ENCODE results near the gene FSD1L.

FSD1L gene

GRCh38 chr9:105447814-105448812 lies at the start of gene FSD1L:
Gene FSD1L, plus strand, starts transcription at chr9:105448034. Its CDS starts 187 bp downstream, at chr9:105448221.
- DNase-seq (ENCODE audit: low read depth), result peak; percentile 95

- no peak for DNase-seq (ENCODE audit: low read depth)
Measured at GRCh38 chr9:105399117-105399516, 48.7 kb upstream of the FSD1L start.

- peak; percentile 47 for DNase-seq (ENCODE audit: low read depth)
Measured at GRCh38 chr9:105401651-105402050, 46.2 kb upstream of the FSD1L start.

- DNase-seq (ENCODE audit: low read depth), result no peak
Measured at GRCh38 chr9:105403552-105404248, 44.1 kb upstream of the FSD1L start.

- DNase-seq (ENCODE audit: low read depth), result peak; percentile 42
Measured at GRCh38 chr9:105405514-105406131, 42.2 kb upstream of the FSD1L start.

- no peak for DNase-seq (ENCODE audit: low read depth)
Measured at GRCh38 chr9:105406369-105406768, 41.5 kb upstream of the FSD1L start.

GRCh38 chr9:105413525-105413924 lies 34.3 kb upstream of the FSD1L start:
- peak; percentile 63 for DNase-seq (ENCODE audit: low read depth)

- peak; percentile 61 for DNase-seq (ENCODE audit: low read depth)
Measured at GRCh38 chr9:105414947-105415661, 32.7 kb upstream of the FSD1L start.

GRCh38 chr9:105415662-105415980 lies 32.2 kb upstream of the FSD1L start:
- no peak for DNase-seq (ENCODE audit: low read depth)

GRCh38 chr9:105416840-105417239 lies 31.0 kb upstream of the FSD1L start:
- no peak for DNase-seq (ENCODE audit: low read depth)

GRCh38 chr9:105418588-105419500 lies 29.0 kb upstream of the FSD1L start:
- DNase-seq (ENCODE audit: low read depth), result no peak

- DNase-seq (ENCODE audit: low read depth), result no peak
Measured at GRCh38 chr9:105419816-105420597, 27.8 kb upstream of the FSD1L start.

GRCh38 chr9:105421154-105421553 lies 26.7 kb upstream of the FSD1L start:
- no peak for DNase-seq (ENCODE audit: low read depth)

GRCh38 chr9:105421864-105422263 lies 26.0 kb upstream of the FSD1L start:
- DNase-seq (ENCODE audit: low read depth), result no peak

- peak; percentile 38 for DNase-seq (ENCODE audit: low read depth)
Measured at GRCh38 chr9:105425816-105426433, 21.9 kb upstream of the FSD1L start.

GRCh38 chr9:105426657-105427056 lies 21.2 kb upstream of the FSD1L start:
- no peak for DNase-seq (ENCODE audit: low read depth)

GRCh38 chr9:105431424-105432246 lies 16.2 kb upstream of the FSD1L start:
- DNase-seq (ENCODE audit: low read depth), result no peak

- DNase-seq (ENCODE audit: low read depth), result no peak
Measured at GRCh38 chr9:105432247-105432842, 15.5 kb upstream of the FSD1L start.

Measured in EH (cell line).